ENCODE results near the gene TOR1AIP2.

The TOR1AIP2 gene

DNA sequence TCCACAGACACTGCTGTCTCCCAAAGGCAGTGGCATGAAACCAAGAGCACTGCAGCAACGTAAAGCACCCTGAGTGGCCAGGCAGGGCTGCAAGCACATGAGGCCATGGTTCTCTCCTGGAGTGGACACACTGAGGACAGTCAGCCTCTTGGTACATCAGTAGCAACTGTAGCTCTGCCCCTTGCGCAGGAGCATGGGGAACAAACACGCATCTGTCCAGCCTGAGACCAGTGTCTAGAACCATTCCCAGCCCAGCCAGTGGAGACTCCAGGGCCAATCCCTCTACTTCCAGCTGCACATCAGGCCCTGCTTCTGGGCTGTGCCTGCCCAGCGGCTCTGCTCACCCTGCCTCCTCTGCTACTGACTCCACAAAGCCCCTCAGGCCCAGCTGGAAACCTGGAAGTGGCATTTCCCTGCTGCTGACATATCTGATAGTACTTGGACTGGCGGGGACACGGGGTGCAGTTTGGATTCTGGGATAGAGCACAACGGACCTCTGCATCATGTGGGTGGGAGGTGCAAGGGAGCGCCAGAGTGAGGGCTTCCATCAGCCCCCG lies 49.0 kb downstream of the TOR1AIP2 start:
- H3K79me2 ChIP-seq (ENCODE audit: low read length): no peaks in the 10 kb centered on the region
- H3K9ac ChIP-seq (ENCODE audit: low read length): no peak overlapping the region
- no peak overlapping the region for H2AFZ ChIP-seq (ENCODE audit: low read depth, low read length)
- H3K4me1 ChIP-seq (ENCODE audit: low read length): peaks cover 17% of the 10 kb centered on the region
- no peak overlapping the region for H3K4me3 ChIP-seq (ENCODE audit: low read length)
- no peaks in the 10 kb centered on the region for H3K36me3 ChIP-seq (replicated peaks; ENCODE audit: low read depth, low read length)
- H3K27me3 ChIP-seq (ENCODE audit: low read depth, low read length): no peaks in the 10 kb centered on the region
- no peak overlapping the region for H3K4me2 ChIP-seq (ENCODE audit: low read length)
- TF ChIP-seq, protein P1, sequence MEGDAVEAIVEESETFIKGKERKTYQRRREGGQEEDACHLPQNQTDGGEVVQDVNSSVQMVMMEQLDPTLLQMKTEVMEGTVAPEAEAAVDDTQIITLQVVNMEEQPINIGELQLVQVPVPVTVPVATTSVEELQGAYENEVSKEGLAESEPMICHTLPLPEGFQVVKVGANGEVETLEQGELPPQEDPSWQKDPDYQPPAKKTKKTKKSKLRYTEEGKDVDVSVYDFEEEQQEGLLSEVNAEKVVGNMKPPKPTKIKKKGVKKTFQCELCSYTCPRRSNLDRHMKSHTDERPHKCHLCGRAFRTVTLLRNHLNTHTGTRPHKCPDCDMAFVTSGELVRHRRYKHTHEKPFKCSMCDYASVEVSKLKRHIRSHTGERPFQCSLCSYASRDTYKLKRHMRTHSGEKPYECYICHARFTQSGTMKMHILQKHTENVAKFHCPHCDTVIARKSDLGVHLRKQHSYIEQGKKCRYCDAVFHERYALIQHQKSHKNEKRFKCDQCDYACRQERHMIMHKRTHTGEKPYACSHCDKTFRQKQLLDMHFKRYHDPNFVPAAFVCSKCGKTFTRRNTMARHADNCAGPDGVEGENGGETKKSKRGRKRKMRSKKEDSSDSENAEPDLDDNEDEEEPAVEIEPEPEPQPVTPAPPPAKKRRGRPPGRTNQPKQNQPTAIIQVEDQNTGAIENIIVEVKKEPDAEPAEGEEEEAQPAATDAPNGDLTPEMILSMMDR (IDR thresholded peaks at IDR 0.05; ENCODE audit: low read depth, low read length): no peak
- no peak for TF ChIP-seq EZH2phosphoT487 (IDR thresholded peaks at IDR 0.05; ENCODE audit: low read depth)
- H3K27ac ChIP-seq (ENCODE audit: low read length): no peak overlapping the region
- H4K20me1 ChIP-seq (ENCODE audit: insufficient read depth, low read length): no peaks in the 10 kb centered on the region
- no peaks in the 10 kb centered on the region for H3K9me3 ChIP-seq (ENCODE audit: insufficient read depth, low read length)

DNA sequence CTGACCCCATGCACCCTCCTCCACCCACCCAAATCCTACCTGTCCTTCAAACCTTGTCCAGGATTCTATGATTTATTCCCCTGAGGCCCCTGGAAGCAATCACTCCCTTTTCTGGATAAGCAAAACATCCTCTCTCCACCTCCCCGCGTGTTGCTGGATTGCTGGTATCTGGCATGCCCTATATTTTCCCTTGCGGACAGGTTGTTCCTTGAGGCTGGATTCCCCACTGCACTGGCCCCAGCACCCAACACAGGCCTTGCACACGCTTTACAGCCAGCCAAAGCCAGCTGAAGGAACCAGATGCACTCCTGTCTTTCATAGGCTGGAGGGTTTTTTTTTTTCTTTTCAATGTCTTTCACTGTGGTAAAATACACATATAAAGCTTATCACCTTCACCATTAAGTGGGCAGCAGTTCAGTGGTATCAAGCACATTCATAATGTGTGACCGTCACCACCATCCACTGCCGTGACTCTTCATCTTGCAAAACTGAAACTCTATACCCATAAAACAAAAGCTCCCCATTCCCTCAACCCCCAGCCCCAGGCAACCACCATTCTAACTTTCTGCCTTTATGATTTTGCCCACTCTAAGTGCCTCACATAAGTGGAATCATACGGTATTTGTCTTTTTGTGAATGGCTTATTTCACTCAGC lies 50.9 kb downstream of the TOR1AIP2 start:
- H3K9ac ChIP-seq (ENCODE audit: low read length): no peak overlapping the region
- no peaks in the 10 kb centered on the region for H3K36me3 ChIP-seq (replicated peaks; ENCODE audit: low read depth, low read length)
- no peak overlapping the region for H3K27ac ChIP-seq (ENCODE audit: low read length)
- H4K20me1 ChIP-seq (ENCODE audit: insufficient read depth, low read length): no peaks in the 10 kb centered on the region
- H2AFZ ChIP-seq (ENCODE audit: low read depth, low read length): no peak overlapping the region
- TF ChIP-seq, protein P1 (IDR thresholded peaks at IDR 0.05; ENCODE audit: low read depth, low read length): no peak
- TF ChIP-seq EZH2phosphoT487 (IDR thresholded peaks at IDR 0.05; ENCODE audit: low read depth): no peak
- H3K9me3 ChIP-seq (ENCODE audit: insufficient read depth, low read length): no peaks in the 10 kb centered on the region
- H3K79me2 ChIP-seq (ENCODE audit: low read length): no peaks in the 10 kb centered on the region
- no peak overlapping the region for H3K4me2 ChIP-seq (ENCODE audit: low read length)
- no peaks in the 10 kb centered on the region for H3K27me3 ChIP-seq (ENCODE audit: low read depth, low read length)
- H3K4me3 ChIP-seq (ENCODE audit: low read length): no peak overlapping the region
- H3K4me1 ChIP-seq (ENCODE audit: low read length): peaks cover 9% of the 10 kb centered on the region

DNA sequence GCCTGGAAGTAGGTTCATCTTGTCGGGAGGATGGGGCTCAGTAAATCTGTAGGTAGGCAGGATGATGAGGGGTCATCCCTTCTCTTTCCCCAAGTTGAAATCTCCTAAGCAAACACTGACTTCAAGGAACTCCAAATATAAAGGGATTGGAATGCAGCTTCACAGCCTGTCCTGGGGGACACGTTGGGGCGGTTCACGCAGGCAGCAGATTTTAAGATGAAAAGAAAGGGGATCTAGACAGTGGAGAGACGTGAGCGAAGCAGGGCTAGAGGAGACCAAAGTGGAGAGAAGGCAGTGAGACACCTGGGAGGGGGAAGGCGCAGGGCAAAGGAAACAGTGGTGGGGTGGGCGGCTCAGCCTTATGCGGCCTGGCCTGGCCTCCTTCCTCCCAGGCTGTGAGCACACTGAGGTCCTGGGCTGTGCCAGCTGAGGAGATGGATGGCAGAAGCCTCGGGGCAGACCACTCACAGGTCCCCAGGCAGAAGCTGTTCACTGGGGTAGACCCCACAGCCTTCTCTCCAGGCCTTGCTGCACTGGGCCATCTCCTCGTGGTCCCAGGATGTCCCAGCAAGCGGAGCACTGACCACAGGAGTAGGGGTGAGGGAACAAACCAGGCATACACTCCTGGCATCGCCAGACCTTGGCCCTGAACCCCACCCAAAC lies 51.7 kb downstream of the TOR1AIP2 start:
- H3K27ac ChIP-seq (ENCODE audit: low read length): no peak overlapping the region
- H3K9ac ChIP-seq (ENCODE audit: low read length): no peak overlapping the region
- H3K4me2 ChIP-seq (ENCODE audit: low read length): no peak overlapping the region
- no peaks in the 10 kb centered on the region for H3K27me3 ChIP-seq (ENCODE audit: low read depth, low read length)
- H3K4me3 ChIP-seq (ENCODE audit: low read length): no peak overlapping the region
- TF ChIP-seq, protein P1 (IDR thresholded peaks at IDR 0.05; ENCODE audit: low read depth, low read length): no peak
- no peak for TF ChIP-seq EZH2phosphoT487 (IDR thresholded peaks at IDR 0.05; ENCODE audit: low read depth)
- no peak overlapping the region for H2AFZ ChIP-seq (ENCODE audit: low read depth, low read length)
- H3K4me1 ChIP-seq (ENCODE audit: low read length): peaks cover 1% of the 10 kb centered on the region
- no peaks in the 10 kb centered on the region for H3K36me3 ChIP-seq (replicated peaks; ENCODE audit: low read depth, low read length)
- H4K20me1 ChIP-seq (ENCODE audit: insufficient read depth, low read length): no peaks in the 10 kb centered on the region
- H3K9me3 ChIP-seq (ENCODE audit: insufficient read depth, low read length): no peaks in the 10 kb centered on the region
- no peaks in the 10 kb centered on the region for H3K79me2 ChIP-seq (ENCODE audit: low read length)

DNA sequence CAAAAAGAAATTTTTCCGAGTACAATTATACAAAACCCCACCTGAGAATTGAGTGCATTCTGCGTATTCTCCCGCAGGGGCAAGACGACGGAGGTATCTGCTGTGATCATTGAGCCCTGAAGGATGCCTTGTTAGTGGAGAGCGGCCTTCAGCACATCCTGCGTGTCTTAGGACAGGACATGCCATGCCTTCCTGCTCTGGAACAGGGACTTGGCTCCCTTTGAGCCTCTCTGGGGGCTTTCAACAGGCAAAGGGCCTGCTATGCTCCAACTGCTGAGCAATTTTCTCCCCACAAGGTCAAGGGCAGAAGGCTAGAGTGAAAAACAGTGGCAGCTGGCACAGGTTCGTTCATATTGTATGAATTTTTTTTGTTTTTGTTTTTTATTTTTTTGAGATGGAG lies 52.4 kb downstream of the TOR1AIP2 start:
- no peak overlapping the region for H2AFZ ChIP-seq (ENCODE audit: low read depth, low read length)

More for the DNA sequence above, 52.4 kb downstream of the TOR1AIP2 start:
- no peak overlapping the region for H3K4me2 ChIP-seq (ENCODE audit: low read length)
- no peaks in the 10 kb centered on the region for H3K4me1 ChIP-seq (ENCODE audit: low read length)
- no peak overlapping the region for H3K27ac ChIP-seq (ENCODE audit: low read length)
- no peak for TF ChIP-seq EZH2phosphoT487 (IDR thresholded peaks at IDR 0.05; ENCODE audit: low read depth)
- TF ChIP-seq, protein P1 (IDR thresholded peaks at IDR 0.05; ENCODE audit: low read depth, low read length): no peak
- H3K4me3 ChIP-seq (ENCODE audit: low read length): no peak overlapping the region
- no peaks in the 10 kb centered on the region for H3K36me3 ChIP-seq (replicated peaks; ENCODE audit: low read depth, low read length)
- no peaks in the 10 kb centered on the region for H3K79me2 ChIP-seq (ENCODE audit: low read length)
- no peaks in the 10 kb centered on the region for H3K9me3 ChIP-seq (ENCODE audit: insufficient read depth, low read length)
- H4K20me1 ChIP-seq (ENCODE audit: insufficient read depth, low read length): no peaks in the 10 kb centered on the region
- H3K9ac ChIP-seq (ENCODE audit: low read length): no peak overlapping the region
- H3K27me3 ChIP-seq (ENCODE audit: low read depth, low read length): no peaks in the 10 kb centered on the region
